GM18873 (cell line): ENCODE data around the gene SENP1.

ENCODE experiments used
- ATAC-seq: cut with Tn5 transposase; IDR thresholded peaks from one replicate; pipeline ENCODE4 v1.9.1; 2021; ENCODE audit warnings: mild to moderate bottlenecking, moderate library complexity, moderate number of reproducible peaks; ENCODE audit not compliant: unreplicated experiment, low FRiP score

Gene SENP1

DNA sequence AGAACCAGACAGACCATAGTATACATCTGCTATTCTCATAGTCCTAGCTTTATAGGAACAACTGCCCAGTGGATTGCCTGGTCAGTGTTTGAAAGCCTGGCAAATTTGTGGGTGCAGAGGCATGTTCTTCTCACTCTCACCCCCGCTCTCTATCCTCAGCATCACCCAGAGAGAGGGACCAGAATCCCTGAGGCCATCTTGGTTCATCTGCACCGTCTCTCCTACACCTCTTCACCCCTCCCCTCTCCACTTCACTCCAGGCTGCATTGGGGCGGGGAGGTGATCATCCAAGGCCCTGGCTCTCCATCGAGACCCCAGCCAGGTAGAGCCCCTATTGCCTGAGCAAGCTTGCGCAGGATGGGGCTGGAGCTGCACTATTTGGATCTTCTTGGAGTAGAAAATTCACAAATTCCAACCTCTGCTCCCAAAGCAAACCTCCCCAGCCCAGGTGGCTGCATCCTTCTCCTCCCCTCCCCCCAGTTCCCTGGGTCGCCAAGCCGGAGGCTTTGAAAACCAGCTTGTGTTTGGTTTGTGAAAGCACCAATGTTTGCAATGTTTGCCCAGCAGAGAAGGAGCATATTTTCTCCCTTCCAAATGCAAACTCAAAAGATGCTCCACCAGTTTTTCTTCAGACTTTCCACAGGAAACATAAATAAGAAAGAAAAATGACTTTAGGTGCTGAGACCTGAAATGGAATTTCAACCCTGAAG is 83.0 kb downstream of the SENP1 start:
- ATAC-seq, result no peak

DNA sequence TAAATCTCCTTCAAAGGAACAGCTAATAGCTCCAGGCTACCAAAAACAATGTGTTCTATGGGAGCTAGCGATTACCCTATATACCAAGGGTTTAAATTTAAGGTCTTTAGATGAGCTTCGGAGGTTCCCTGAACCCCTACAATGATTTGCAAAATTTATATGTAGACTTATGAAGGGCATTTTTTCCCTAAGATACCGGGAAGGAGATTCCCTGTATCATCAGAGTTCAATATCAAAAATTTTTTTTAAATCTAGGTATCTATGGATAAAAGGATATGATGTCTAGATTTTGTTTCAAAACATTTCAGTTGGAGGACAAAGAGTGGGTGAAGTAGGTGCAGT is 83.7 kb downstream of the SENP1 start:
- no peak for ATAC-seq

DNA sequence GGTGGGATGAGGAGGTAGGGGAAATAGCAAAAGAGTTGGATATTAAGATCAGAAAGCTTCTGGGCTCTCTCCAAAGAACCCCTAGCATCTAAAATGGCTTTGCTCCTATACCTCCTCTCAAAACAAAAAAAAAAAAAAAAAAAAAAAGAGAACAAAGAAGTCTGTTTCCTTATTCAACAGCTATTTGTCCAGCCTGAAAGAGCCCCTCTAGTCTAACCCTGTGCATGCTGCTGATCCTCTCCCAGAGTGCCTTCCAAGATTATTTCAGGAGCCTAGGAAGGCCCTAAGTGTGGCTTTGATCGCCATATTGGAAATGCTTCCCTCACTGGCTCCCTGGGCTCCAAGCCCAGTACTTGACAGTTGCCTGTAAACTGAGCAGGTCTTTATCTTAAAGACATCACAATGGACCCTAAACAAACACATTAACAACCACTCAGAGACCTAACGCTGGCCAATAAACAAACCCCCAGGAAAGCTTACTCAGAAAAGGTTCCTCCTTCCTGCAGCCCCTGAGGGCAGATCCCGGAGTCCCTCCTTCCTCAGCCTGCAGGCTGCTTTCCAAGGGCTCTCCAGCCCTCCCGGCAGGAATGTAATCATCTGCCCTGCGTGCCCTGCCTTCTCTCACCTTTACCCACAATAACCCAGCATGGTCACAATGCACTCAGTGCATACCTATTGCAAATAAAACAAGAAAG is 84.2 kb downstream of the SENP1 start:
- ATAC-seq, result no peak

DNA sequence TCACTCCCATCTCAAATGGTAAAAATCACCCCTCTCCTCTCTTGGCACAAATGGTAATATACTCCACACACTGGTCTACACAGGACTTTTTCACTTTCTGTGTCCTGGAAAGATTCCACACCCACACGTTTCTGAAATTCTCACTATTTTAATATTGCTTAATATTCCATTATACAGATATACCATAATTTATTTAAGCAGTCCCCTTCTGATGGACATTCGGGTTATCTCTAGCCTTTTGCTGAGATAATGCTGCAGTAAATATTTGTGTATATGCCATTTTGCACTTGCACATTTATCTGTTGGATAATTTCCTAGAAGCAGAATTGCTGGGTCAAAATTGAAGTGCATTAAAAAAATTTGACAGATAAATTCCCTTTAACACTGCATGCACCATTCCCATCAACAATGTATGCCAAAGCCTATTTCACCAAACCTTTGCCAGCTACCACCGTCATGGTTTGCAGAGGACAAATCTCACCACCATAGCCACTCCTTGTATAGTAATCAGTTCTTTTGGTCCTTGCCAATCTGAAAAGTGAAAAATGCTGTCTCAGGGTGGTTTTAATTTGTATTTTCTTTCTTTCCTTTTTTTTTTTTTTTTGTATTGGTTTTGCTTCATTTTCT is 86.1 kb downstream of the SENP1 start:
- ATAC-seq, result no peak

DNA sequence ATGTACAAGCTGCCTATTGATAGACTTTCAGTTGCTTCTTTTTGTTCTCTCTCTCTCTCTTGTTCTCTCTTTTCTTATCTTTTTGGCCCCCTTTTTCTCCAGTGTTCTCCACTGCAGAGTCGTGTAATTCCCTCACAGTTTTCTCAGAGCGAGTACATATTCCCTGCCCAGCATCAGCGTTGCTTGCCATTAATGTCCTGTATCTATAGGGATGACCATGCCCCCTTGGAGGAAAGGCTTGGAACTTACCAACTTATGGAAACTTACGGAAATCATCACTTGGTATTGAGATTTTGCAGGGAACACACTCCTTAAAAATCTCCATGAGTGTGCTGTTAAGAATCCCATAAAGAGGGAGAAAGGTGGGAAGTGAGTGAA is 87.3 kb downstream of the SENP1 start:
- ATAC-seq, result no peak

DNA sequence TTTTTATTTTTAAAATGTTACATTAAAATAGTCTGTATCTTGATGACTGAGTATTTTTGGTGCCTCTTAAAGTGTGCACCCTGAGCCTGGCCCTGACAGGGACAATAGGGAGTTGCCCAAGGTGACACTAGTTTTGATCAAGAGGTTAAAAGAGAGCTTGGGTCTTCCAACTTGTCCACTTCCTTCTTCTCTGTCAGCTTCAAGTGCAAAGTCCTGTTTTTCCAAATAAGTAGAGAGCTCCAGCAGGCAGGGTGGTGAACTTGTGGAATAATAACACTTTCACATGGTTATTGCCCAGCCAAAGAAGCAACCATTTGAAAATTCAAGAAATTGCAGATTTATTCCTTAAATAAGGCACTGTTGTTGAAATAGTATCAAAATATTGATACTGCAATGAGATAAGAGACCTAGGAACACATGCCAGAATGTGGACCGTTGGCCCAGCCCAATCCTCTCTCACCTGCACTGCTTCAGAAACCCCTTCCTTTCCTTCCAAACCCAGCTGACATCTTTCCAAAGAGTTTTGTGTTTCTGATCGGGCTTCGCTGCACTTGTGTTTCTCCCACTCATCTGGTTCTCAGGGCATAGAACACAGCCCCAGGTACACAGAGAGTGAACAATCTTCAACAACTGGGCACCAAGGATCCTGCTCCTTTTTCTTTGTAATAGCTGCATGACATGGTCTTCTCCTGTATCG is 87.8 kb downstream of the SENP1 start:
- ATAC-seq, result no peak

DNA sequence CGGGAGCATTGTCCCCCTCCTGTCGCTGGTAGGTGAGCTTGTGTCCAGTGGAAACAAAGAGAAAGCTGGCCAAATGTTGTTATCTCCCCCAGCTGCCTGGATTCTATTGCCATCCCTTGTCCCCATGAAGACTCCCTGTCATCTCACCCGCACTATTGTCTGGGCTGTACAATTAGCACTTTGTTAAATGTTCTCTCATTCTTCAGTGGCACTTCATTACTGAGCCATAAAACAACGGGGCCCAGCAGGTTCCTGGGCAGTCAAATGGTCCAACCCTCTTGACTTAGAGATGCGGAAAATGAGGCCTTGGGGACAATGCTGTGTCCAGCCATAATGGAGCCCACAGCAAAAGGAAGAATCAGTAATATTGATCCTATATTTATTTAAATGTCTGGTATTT is 88.4 kb downstream of the SENP1 start:
- no peak for ATAC-seq

DNA sequence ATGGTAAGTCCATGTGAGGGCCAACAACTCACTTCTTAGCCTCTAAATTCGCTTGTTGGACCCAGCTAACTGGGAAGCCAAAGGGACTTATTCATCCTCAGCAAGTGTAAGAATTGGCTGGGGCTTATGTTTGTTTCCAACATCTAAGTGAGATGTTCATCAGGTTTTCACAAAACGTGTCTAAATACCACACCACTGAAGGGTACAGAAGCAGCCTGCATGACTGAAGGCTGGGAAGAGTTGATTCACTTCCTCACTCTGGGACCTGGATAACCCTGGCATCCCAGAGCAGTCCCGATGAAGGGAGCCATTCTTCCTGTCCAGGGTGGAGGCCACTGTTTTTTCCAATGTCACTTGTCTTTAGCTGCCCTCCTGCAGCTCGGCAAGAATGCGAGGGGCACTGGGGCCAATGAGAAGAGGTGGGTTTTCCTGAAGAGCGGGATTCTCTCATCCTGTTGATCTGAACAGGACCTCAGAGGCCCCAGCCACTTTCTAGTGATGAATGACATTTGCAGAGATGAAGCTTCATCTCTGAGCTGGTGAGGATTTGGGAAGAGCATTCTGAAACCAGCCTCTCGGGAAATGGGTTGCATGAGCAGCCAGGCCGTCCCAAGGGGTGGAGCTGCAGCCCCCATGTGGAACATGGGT is 89.4 kb downstream of the SENP1 start:
- no peak for ATAC-seq

DNA sequence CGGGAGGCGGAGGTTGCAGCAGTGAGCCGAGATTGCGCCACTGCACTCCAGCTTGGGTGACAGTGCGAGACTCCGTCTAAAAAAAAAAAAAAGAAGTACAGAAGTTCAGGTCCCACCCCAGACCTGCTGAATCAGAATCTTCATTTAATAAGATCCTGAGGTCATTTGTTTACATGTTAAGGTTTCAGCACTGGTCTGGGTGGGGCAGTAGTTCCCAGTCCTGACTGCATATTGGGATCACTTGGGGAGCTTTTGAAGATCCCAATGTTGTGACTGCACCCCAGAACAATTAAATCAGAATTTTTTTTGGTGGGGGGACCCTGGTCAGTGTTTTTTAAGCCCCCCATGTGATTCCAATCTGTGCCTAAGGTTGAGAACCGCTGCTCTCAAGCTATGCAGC is 89.9 kb downstream of the SENP1 start:
- ATAC-seq, result no peak

DNA sequence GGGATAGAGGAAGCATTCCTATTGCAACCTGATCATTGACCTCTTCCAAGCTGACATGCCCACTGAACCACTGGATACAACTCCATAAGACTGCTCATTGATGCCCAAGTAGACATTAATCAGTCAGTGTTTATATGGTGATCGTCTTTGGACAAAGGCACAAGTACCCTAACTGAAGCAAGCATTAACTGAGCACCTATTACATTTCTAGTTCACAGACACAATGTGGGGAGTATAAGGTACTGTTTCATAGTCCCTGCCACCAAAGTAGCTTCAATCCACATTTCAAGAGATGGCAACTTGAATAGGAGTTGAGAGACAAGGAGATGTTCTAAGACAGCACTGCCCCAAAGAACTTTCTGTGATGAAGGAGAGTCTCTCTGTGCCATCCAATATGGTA is 90.8 kb downstream of the SENP1 start:
- no peak for ATAC-seq

DNA sequence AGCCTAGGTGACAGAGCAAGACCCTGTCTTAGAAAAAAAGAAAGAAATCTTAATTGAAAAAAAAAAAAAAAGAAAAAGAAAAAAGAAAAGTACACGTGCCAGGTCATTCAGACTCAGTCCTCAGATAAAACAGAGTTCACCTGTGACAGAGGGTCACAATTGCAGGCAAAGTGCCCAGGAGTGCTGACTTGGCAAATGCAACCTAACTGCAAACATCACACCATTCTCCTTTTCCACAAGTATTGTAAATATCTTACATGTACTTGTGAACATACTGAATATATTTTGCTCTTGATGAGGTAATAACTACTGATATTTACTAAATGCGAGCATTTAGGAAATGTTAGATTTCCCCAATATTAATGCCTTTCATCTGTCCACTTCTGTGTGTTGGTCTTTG is 92.6 kb downstream of the SENP1 start:
- ATAC-seq, result no peak

DNA sequence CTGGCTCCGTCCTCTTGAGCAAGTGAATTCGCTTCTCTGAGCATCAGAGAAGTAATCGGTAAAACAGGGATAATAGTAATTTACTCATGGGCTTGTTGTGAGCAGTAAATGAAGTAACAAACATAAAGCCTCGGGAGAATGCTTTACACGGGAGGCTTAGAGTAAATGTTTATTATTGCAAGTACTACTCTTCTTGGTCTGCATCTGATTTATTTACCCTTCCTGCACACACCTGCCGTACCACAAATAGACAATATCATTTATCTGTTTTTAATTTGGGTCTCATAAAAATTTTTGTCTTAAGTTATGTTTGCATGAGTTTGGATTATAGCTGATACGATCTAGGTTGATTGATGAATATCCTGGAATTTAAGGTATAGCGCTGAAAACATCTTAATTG is 93.8 kb downstream of the SENP1 start:
- no peak for ATAC-seq

DNA sequence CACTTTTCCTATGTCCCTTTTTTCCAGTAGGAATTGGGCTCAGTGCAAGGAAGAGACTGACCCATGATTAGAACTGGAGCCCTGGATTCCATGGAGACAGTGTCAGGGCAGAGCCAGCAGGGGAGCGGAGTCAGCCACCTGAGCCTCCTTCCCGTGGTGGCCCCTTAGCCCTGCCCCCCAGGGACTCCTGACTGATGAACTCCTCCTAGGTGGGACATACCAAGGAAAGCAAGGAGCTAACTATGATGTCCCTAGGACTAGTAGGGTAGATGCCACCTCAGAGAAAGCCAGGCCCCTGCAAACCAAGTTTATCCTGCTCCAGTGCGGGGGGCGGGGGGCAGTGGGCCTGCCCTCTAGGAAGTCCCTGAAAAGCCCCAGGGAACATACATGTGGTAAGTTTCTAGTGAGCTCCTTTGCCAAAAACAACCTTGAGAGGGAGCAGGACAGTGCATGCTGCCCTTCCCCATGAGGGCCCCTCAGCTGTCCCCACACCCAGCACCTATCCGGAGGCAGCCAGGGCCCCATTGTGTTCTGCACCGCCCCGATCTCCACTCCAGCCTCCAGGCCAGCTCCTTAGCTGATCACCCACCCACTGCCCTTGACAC is 95.4 kb downstream of the SENP1 start:
- no peak for ATAC-seq

DNA sequence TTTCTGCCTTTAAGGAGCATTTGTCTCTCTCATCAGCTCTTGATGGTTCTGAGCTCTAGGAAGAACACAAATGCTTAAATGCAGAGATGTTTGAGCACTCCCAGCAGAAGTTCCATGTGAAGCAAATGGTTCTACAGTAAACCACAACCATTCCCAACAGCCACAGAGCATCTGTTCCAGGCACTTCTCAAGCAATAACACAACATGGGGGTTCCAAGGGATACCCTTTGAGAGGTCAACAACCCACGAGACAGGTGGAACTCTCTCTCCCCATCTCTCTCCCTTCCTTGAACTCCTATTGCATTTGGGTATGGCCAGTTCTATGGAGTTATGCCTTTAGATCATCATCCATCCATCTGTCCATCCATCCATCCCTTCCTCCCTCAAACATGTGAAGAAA is 96.4 kb downstream of the SENP1 start:
- no peak for ATAC-seq

DNA sequence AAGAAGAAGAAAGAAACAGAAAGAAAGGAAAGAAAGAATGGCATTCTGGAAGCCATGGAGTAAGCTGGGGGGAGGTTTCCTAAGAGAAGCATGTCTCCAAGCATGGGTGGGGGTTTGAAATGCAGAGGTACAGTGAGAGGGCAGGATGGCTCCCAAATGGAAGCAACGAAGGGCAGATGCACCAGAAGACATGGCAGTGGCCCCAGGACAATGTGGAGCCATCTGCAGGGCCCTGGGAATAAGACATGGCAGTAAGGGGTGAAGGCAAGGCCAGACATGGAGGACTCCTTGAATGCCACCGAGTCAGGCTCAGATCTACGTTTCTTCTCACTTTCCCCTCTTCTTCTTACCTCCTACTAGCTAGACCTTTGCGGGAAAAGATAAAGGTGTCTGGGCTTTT is 96.9 kb downstream of the SENP1 start:
- ATAC-seq, result no peak

DNA sequence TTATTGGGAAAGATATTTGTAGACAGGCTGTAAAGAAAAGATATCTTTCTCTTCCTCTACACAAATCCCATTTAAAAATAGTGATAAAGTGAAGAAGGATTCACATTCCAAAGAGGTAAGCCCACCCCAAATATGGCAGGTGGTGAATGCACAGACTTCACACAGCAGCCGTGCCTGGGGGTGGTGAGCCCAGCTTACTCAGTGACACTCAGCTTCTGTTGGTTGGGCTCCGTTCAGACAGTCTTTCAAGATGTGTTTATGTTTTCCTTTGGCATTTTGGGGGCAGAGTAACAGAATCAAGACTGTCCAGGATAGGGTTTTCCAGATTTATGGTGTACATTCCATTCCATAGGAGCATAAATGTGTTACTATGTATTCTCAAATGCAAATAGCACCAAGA is 97.5 kb downstream of the SENP1 start:
- no peak for ATAC-seq

DNA sequence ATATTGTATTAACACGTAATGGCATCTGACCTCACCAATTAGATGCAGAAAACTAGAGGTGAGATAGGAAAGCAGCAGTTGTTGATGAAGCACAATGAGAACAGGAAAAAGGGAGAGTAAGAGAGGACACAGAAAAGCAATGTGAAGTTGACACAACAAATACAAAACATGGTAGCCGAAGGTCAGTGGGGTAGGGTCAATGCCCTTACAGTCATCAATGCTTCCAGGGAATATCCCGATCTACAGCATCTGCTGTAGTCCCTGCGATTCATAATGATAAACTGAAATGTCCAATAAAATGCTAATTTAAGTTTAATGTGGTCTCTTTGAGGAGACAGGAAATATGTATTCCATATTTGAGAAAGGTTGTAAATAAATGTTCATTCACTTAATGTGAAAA is 98.7 kb downstream of the SENP1 start:
- ATAC-seq, result no peak

DNA sequence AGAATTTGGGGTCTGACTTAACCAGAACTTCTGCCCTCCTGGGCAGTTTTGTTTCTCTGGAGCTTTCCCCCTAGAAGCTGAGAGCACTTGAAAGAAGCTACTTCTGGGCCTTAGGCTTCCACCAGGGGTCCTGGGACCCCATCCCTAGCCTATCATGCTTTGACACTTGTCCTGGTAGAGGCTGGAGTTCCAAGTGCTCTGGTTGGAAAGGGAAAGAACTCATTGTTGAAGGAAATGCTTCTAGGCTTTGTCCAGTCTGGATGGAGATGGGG is 100.2 kb downstream of the SENP1 start:
- no peak for ATAC-seq

DNA sequence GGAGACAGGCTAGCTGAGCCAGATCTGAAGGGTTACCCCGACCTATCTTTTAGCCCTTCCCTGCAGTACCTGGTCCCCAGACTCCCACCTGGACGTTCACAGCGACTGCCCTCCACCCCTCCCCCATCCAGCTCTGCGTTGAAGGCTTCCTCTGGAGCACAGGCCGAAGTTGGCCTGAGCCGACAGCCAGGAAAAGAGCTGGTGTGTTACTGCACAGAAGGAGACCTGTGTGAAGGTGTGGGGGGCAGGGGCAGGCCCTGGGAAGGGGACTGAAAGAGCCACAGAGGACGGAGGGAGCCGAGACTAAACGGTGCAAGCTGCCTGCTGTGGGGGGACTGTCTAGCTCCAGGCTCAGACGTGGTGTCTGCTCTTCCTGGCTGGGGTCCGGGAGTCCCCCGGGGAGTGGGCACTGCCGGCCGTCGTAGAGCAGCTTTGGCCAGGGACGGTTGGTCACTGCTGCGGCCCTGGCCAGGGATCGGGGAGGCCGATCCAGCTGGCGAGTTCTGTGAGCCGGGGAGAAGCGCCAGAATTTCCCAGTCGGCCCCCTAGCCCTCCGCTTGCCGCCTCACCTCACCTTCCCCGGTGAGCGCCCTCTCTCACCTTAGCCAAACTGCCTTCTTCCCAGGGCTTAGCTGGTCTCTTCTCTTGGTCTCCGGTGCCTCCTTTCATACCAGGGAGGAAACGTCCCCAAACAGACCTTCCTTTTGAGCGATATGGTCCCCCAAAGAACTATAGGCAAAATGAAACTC is 100.7 kb downstream of the SENP1 start:
- ATAC-seq, result no peak
